WTC11 (cell line): ENCODE measurements around the gene TMEM17. TPM values are rescaled to one million over a fixed set of nuclear protein-coding genes. Genes with fewer than 3 reads are reported as not detected.
A peak's percentile ranks its signal among the peaks of the same experiment; 100 is the strongest.

Experiments
- CREM ChIP-seq: sonication (generic); formaldehyde crosslinking; IDR thresholded peaks from 2 replicates; pipeline ENCODE4 v1.8.1; 2022; ENCODE audit warnings: mild to moderate bottlenecking, missing genetic modification reagents, moderate library complexity
- FOXK1 ChIP-seq: sonication (generic); formaldehyde crosslinking; IDR thresholded peaks from 2 replicates; pipeline ENCODE4 v1.8.0; 2022; ENCODE audit warnings: mild to moderate bottlenecking, moderate library complexity, missing genetic modification reagents
- FOXP1 ChIP-seq: sonication (generic); formaldehyde crosslinking; IDR thresholded peaks from 2 replicates; pipeline ENCODE4 v1.8.0; 2022; ENCODE audit warnings: missing genetic modification reagents, mild to moderate bottlenecking, moderate library complexity, borderline replicate concordance
- GABPB1 ChIP-seq: sonication (generic); formaldehyde crosslinking; IDR thresholded peaks from 2 replicates; pipeline ENCODE4 v1.8.1; 2023; ENCODE audit warnings: mild to moderate bottlenecking, missing genetic modification reagents
- GRHL2 ChIP-seq: fragments of 250-450 bp; sonication (Bioruptor Pico); IDR thresholded peaks from 2 replicates; pipeline ENCODE4 v1.8.0; 2022; ENCODE audit warnings: mild to moderate bottlenecking, moderate library complexity; ENCODE audit not compliant: insufficient replicate concordance, severe bottlenecking
- IRF2 ChIP-seq: sonication (generic); formaldehyde crosslinking; IDR thresholded peaks from 2 replicates; pipeline ENCODE4 v1.8.0; 2022; ENCODE audit warnings: low read depth, missing genetic modification reagents, borderline replicate concordance
- MXD4 ChIP-seq: fragments of 250-450 bp; sonication (Bioruptor Pico); IDR thresholded peaks from 2 replicates; pipeline ENCODE4 v1.8.0; 2021; ENCODE audit warnings: mild to moderate bottlenecking, moderate library complexity, borderline replicate concordance
- MYBL2 ChIP-seq: sonication (generic); formaldehyde crosslinking; IDR thresholded peaks from 2 replicates; pipeline ENCODE4 v1.8.1; 2023; ENCODE audit warnings: mild to moderate bottlenecking, moderate library complexity, missing genetic modification reagents
- OVOL2 ChIP-seq: fragments of 250-450 bp; sonication (Bioruptor Pico); IDR thresholded peaks from 2 replicates; pipeline ENCODE4 v1.9.0; 2021; ENCODE audit warnings: mild to moderate bottlenecking, borderline replicate concordance
- SOX15 ChIP-seq: fragments of 250-450 bp; sonication (Bioruptor Pico); IDR thresholded peaks from 2 replicates; pipeline ENCODE4 v1.9.0; 2021; ENCODE audit warnings: mild to moderate bottlenecking
- SP1 ChIP-seq: sonication (generic); formaldehyde crosslinking; conservative IDR thresholded peaks from 2 replicates; pipeline ENCODE4 v1.8.1; 2022; ENCODE audit warnings: missing genetic modification reagents
- TEAD4 ChIP-seq: sonication (generic); formaldehyde crosslinking; IDR thresholded peaks from 2 replicates; pipeline ENCODE4 v1.8.0; 2022; ENCODE audit warnings: mild to moderate bottlenecking, missing genetic modification reagents
- TP53 ChIP-seq: sonication (generic); formaldehyde crosslinking; IDR thresholded peaks from 2 replicates; pipeline ENCODE4 v1.8.1; 2023; ENCODE audit warnings: mild to moderate bottlenecking, missing genetic modification reagents
- ZNF232 ChIP-seq: sonication (generic); formaldehyde crosslinking; IDR thresholded peaks from 2 replicates; pipeline ENCODE4 v1.8.0; 2022; ENCODE audit warnings: mild to moderate bottlenecking, missing genetic modification reagents
- ZNF263 ChIP-seq: sonication (generic); formaldehyde crosslinking; IDR thresholded peaks from 2 replicates; pipeline ENCODE4 v1.8.1; 2022; ENCODE audit warnings: low read depth, mild to moderate bottlenecking, moderate library complexity, missing genetic modification reagents
- ZNF671 ChIP-seq: fragments of 250-450 bp; sonication (Bioruptor Pico); IDR thresholded peaks from 2 replicates; pipeline ENCODE4 v1.8.0; 2021; ENCODE audit warnings: mild to moderate bottlenecking
- total RNA-seq: library from RNA; stranded (reverse); gene quantifications from 3 replicates; pipeline ENCODE4 v1.2.3, GENCODE V29; 2021
- TF ChIP-seq, protein P1 (sequence below): sonication (generic); formaldehyde crosslinking; IDR thresholded peaks from 2 replicates; pipeline ENCODE4 v1.8.1; 2022; ENCODE audit warnings: low read depth, mild to moderate bottlenecking, moderate library complexity, missing genetic modification reagents, borderline replicate concordance
- TF ChIP-seq, protein P2 (sequence below): sonication (generic); formaldehyde crosslinking; IDR thresholded peaks from 2 replicates; pipeline ENCODE4 v1.8.0; 2023; ENCODE audit warnings: mild to moderate bottlenecking, missing genetic modification reagents
- TF ChIP-seq, protein P3 (sequence below): fragments of 250-450 bp; sonication (Bioruptor Pico); IDR thresholded peaks from 2 replicates; pipeline ENCODE4 v1.9.0; 2021; ENCODE audit warnings: mild to moderate bottlenecking
- TF ChIP-seq, protein P4 (sequence below): sonication (generic); formaldehyde crosslinking; IDR thresholded peaks from 2 replicates; pipeline ENCODE4 v1.8.1; 2023; ENCODE audit warnings: mild to moderate bottlenecking, missing genetic modification reagents
- TF ChIP-seq, protein P5 (sequence below): sonication (generic); formaldehyde crosslinking; IDR thresholded peaks from 2 replicates; pipeline ENCODE4 v1.8.0; 2022; ENCODE audit warnings: missing genetic modification reagents
- TF ChIP-seq, protein P6 (sequence below): fragments of 200-600 bp; IDR thresholded peaks from 2 replicates; pipeline ENCODE4 v1.8.0; 2022; ENCODE audit warnings: antibody characterized with exemption

The TMEM17 gene
- total RNA-seq, 1 experiment from 2014 or later: 1.2 TPM

DNA sequence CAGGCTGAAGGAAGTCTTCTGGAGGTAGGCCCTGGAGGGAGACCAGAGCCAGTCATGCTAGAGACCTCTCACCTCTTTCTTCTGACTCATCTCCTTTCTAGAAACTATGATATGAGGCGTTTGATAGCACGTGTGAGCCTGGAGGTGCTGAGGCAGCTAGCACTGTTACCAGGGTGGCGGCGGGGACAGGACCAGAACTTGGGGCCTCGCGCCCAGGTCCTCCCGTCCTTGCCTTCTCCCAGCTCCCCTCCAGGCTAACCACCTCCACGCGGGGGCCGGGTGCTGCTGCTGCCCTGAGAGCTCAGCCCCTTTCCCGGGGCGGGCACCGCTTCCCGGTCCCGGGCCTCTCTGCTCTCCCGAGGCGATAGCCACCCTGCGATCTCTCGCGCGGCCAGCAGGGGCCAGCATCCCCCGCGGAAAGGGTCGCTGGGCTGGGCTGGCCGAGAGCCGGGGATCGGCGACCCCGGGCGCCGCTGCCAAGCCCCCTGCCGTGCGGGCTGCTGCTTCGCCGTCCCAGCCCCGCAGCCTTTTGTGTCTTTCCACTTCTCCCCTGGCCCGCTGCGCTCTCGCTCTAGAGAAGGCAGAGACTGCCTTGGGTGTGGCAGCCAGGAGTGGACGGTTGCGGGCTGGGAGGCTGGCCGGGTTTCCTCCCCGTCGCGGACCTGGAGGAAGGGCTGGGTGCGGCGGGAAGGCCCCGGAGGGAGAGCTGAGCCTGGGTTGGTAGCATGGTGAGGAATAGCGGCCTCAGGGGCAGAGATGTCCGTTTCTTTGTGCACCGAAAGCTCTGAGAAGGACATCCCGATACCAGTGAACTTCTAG is 49.1 kb downstream of the TMEM17 start (continued):
- TF ChIP-seq FOXK1 (CRISPR knock-in tag) (peak; percentile 13; the same call in 1 of the 2 replicates), MXD4 (no peak), SOX15 (CRISPR knock-in tag) (no peak), SP1 (CRISPR knock-in tag) (peak; percentile 39; the same call in 1 of the 2 replicates), ZNF232 (CRISPR knock-in tag) (no peak), IRF2 (CRISPR knock-in tag) (no peak), MYBL2 (CRISPR knock-in tag) (no peak), GRHL2 (CRISPR knock-in tag) (no peak), GABPB1 (CRISPR knock-in tag) (peak; percentile 79), OVOL2 (CRISPR knock-in tag) (no peak), ZNF263 (CRISPR knock-in tag) (no peak), TEAD4 (CRISPR knock-in tag) (no peak), CREM (CRISPR knock-in tag) (0 out of 2 replicates have a peak, but pooled peaks have one; percentile 10), FOXP1 (CRISPR knock-in tag) (no peak; the same call in 1 of the 2 replicates), ZNF671 (CRISPR knock-in tag) (no peak), TP53 (CRISPR knock-in tag) (peak; percentile 74)
- TF ChIP-seq, protein P1, sequence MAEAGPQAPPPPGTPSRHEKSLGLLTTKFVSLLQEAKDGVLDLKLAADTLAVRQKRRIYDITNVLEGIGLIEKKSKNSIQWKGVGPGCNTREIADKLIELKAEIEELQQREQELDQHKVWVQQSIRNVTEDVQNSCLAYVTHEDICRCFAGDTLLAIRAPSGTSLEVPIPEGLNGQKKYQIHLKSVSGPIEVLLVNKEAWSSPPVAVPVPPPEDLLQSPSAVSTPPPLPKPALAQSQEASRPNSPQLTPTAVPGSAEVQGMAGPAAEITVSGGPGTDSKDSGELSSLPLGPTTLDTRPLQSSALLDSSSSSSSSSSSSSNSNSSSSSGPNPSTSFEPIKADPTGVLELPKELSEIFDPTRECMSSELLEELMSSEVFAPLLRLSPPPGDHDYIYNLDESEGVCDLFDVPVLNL (CRISPR knock-in tag): no peak
- TF ChIP-seq, protein P2, sequence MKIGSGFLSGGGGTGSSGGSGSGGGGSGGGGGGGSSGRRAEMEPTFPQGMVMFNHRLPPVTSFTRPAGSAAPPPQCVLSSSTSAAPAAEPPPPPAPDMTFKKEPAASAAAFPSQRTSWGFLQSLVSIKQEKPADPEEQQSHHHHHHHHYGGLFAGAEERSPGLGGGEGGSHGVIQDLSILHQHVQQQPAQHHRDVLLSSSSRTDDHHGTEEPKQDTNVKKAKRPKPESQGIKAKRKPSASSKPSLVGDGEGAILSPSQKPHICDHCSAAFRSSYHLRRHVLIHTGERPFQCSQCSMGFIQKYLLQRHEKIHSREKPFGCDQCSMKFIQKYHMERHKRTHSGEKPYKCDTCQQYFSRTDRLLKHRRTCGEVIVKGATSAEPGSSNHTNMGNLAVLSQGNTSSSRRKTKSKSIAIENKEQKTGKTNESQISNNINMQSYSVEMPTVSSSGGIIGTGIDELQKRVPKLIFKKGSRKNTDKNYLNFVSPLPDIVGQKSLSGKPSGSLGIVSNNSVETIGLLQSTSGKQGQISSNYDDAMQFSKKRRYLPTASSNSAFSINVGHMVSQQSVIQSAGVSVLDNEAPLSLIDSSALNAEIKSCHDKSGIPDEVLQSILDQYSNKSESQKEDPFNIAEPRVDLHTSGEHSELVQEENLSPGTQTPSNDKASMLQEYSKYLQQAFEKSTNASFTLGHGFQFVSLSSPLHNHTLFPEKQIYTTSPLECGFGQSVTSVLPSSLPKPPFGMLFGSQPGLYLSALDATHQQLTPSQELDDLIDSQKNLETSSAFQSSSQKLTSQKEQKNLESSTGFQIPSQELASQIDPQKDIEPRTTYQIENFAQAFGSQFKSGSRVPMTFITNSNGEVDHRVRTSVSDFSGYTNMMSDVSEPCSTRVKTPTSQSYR: no peak
- TF ChIP-seq, protein P3, sequence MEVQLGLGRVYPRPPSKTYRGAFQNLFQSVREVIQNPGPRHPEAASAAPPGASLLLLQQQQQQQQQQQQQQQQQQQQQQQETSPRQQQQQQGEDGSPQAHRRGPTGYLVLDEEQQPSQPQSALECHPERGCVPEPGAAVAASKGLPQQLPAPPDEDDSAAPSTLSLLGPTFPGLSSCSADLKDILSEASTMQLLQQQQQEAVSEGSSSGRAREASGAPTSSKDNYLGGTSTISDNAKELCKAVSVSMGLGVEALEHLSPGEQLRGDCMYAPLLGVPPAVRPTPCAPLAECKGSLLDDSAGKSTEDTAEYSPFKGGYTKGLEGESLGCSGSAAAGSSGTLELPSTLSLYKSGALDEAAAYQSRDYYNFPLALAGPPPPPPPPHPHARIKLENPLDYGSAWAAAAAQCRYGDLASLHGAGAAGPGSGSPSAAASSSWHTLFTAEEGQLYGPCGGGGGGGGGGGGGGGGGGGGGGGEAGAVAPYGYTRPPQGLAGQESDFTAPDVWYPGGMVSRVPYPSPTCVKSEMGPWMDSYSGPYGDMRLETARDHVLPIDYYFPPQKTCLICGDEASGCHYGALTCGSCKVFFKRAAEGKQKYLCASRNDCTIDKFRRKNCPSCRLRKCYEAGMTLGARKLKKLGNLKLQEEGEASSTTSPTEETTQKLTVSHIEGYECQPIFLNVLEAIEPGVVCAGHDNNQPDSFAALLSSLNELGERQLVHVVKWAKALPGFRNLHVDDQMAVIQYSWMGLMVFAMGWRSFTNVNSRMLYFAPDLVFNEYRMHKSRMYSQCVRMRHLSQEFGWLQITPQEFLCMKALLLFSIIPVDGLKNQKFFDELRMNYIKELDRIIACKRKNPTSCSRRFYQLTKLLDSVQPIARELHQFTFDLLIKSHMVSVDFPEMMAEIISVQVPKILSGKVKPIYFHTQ (CRISPR knock-in tag): no peak
- TF ChIP-seq, protein P4, sequence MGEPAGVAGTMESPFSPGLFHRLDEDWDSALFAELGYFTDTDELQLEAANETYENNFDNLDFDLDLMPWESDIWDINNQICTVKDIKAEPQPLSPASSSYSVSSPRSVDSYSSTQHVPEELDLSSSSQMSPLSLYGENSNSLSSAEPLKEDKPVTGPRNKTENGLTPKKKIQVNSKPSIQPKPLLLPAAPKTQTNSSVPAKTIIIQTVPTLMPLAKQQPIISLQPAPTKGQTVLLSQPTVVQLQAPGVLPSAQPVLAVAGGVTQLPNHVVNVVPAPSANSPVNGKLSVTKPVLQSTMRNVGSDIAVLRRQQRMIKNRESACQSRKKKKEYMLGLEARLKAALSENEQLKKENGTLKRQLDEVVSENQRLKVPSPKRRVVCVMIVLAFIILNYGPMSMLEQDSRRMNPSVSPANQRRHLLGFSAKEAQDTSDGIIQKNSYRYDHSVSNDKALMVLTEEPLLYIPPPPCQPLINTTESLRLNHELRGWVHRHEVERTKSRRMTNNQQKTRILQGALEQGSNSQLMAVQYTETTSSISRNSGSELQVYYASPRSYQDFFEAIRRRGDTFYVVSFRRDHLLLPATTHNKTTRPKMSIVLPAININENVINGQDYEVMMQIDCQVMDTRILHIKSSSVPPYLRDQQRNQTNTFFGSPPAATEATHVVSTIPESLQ (CRISPR knock-in tag): no peak
- TF ChIP-seq, protein P5, sequence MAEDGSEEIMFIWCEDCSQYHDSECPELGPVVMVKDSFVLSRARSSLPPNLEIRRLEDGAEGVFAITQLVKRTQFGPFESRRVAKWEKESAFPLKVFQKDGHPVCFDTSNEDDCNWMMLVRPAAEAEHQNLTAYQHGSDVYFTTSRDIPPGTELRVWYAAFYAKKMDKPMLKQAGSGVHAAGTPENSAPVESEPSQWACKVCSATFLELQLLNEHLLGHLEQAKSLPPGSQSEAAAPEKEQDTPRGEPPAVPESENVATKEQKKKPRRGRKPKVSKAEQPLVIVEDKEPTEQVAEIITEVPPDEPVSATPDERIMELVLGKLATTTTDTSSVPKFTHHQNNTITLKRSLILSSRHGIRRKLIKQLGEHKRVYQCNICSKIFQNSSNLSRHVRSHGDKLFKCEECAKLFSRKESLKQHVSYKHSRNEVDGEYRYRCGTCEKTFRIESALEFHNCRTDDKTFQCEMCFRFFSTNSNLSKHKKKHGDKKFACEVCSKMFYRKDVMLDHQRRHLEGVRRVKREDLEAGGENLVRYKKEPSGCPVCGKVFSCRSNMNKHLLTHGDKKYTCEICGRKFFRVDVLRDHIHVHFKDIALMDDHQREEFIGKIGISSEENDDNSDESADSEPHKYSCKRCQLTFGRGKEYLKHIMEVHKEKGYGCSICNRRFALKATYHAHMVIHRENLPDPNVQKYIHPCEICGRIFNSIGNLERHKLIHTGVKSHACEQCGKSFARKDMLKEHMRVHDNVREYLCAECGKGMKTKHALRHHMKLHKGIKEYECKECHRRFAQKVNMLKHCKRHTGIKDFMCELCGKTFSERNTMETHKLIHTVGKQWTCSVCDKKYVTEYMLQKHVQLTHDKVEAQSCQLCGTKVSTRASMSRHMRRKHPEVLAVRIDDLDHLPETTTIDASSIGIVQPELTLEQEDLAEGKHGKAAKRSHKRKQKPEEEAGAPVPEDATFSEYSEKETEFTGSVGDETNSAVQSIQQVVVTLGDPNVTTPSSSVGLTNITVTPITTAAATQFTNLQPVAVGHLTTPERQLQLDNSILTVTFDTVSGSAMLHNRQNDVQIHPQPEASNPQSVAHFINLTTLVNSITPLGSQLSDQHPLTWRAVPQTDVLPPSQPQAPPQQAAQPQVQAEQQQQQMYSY: no peak
- TF ChIP-seq, protein P6, sequence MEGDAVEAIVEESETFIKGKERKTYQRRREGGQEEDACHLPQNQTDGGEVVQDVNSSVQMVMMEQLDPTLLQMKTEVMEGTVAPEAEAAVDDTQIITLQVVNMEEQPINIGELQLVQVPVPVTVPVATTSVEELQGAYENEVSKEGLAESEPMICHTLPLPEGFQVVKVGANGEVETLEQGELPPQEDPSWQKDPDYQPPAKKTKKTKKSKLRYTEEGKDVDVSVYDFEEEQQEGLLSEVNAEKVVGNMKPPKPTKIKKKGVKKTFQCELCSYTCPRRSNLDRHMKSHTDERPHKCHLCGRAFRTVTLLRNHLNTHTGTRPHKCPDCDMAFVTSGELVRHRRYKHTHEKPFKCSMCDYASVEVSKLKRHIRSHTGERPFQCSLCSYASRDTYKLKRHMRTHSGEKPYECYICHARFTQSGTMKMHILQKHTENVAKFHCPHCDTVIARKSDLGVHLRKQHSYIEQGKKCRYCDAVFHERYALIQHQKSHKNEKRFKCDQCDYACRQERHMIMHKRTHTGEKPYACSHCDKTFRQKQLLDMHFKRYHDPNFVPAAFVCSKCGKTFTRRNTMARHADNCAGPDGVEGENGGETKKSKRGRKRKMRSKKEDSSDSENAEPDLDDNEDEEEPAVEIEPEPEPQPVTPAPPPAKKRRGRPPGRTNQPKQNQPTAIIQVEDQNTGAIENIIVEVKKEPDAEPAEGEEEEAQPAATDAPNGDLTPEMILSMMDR: peak; percentile 97
